HEK293 (cell line): ENCODE results near the gene ANGPTL4.

Source experiments
- CTCF ChIA-PET: fragments of 350-600 bp; formaldehyde crosslinking; extraction: SDS; loops from one replicate; lab custom pipeline; 2021; ENCODE audit warnings: antibody characterized with exemption; lab: Yijun Ruan, JAX
- POLR2A ChIA-PET: fragments of 300-600 bp; formaldehyde crosslinking; extraction: SDS; loops from one replicate; lab custom pipeline; 2020; ENCODE audit warnings: antibody characterized with exemption, inconsistent platforms; lab: Yijun Ruan, JAX
- H3K27ac ChIP-seq: fragments of 200-500 bp; sonication (Bioruptor generic); 2 replicates; pipeline ENCODE4 v1.5.1; 2014; ENCODE audit warnings: low read depth, low read length, control low read depth, inconsistent platforms; ENCODE audit errors: extremely low read depth
- H3K36me3 ChIP-seq, 2 experiments: fragments of 200-500 bp in 1 of 2; sonication (Bioruptor generic) in 1 of 2; 1 replicate in 1 of 2; 2 replicates in 1 of 2; pipeline ENCODE4 v1.5.1; 2014 to 2017; ENCODE audit warnings: inconsistent platforms in 2 of 2, low read length in 2 of 2; ENCODE audit not compliant: control insufficient read depth in 2 of 2, insufficient read depth in 1 of 2
- H3K4me1 ChIP-seq: fragments of 200-500 bp; sonication (Bioruptor generic); 2 replicates; pipeline ENCODE4 v1.5.1; 2014; ENCODE audit warnings: mild to moderate bottlenecking, low read length, inconsistent platforms; ENCODE audit not compliant: control insufficient read depth, insufficient read depth
- H3K4me3 ChIP-seq: 2 replicates; pipeline ENCODE4 v1.5.1; 2011; ENCODE audit warnings: low read depth, mild to moderate bottlenecking, control low read depth, low read length, moderate library complexity
- H3K9me3 ChIP-seq: fragments of 200-500 bp; sonication (Bioruptor generic); 2 replicates; pipeline ENCODE4 v1.5.1; 2014; ENCODE audit warnings: low read depth, low read length, inconsistent platforms; ENCODE audit not compliant: control insufficient read depth, insufficient read depth
- GLIS1 ChIP-seq: fragments of 450-650 bp; formaldehyde crosslinking; IDR thresholded peaks from 2 replicates; pipeline ENCODE4 v1.5.1; 2016; ENCODE audit warnings: missing biosample characterization, missing genetic modification characterization
- HOXA7 ChIP-seq: sonication (generic); formaldehyde crosslinking; IDR thresholded peaks from 2 replicates; pipeline ENCODE4 v1.8.1; 2022; ENCODE audit warnings: missing genetic modification reagents, borderline replicate concordance
- IKZF3 ChIP-seq: fragments of 450-650 bp; IDR thresholded peaks from 2 replicates; pipeline ENCODE4 v1.5.0; 2018; ENCODE audit warnings: missing biosample characterization, mild to moderate bottlenecking, missing genetic modification characterization, moderate library complexity
- PRDM2 ChIP-seq: fragments of 450-650 bp; formaldehyde crosslinking; IDR thresholded peaks from 2 replicates; pipeline ENCODE4 v1.5.1; 2016; ENCODE audit warnings: missing biosample characterization, missing genetic modification characterization, borderline replicate concordance
- REPIN1 ChIP-seq: fragments of 450-650 bp; formaldehyde crosslinking; IDR thresholded peaks from 2 replicates; pipeline ENCODE4 v1.5.1; 2017; ENCODE audit warnings: missing biosample characterization, missing genetic modification characterization, low read depth
- ZBTB49 ChIP-seq: fragments of 450-650 bp; formaldehyde crosslinking; IDR thresholded peaks from 2 replicates; pipeline ENCODE4 v1.5.1; 2016; ENCODE audit warnings: missing biosample characterization, missing genetic modification characterization, low read depth
- ZIC2 ChIP-seq: fragments of 450-650 bp; formaldehyde crosslinking; IDR thresholded peaks from 2 replicates; pipeline ENCODE4 v1.5.1; 2016; ENCODE audit warnings: missing biosample characterization, missing genetic modification characterization
- ZNF146 ChIP-seq: fragments of 450-650 bp; formaldehyde crosslinking; IDR thresholded peaks from 2 replicates; pipeline ENCODE4 v1.5.1; 2016; ENCODE audit warnings: missing biosample characterization, missing genetic modification characterization
- ZNF175 ChIP-seq: fragments of 450-650 bp; formaldehyde crosslinking; IDR thresholded peaks from 2 replicates; pipeline ENCODE4 v1.5.1; 2016; ENCODE audit warnings: missing biosample characterization, missing genetic modification characterization
- ZNF274 ChIP-seq, 2 experiments: fragments of 200-500 bp in 1 of 2; fragments of 450-650 bp in 1 of 2; sonication (Bioruptor generic) in 1 of 2; formaldehyde crosslinking in 1 of 2; IDR thresholded peaks; 2 replicates each; pipeline versions ENCODE4 v1.5.1 to v1.6.1; 2014 to 2016; ENCODE audit warnings: borderline replicate concordance in 1 of 2, inconsistent platforms in 1 of 2, low read length in 1 of 2, missing biosample characterization in 1 of 2, missing genetic modification characterization in 1 of 2
- ZNF416 ChIP-seq: fragments of 450-650 bp; formaldehyde crosslinking; IDR thresholded peaks from 2 replicates; pipeline ENCODE4 v1.5.1; 2016; ENCODE audit warnings: missing biosample characterization, missing genetic modification characterization
- ZNF600 ChIP-seq: fragments of 450-650 bp; formaldehyde crosslinking; IDR thresholded peaks from 2 replicates; pipeline ENCODE4 v1.5.1; 2016; ENCODE audit warnings: missing biosample characterization, missing genetic modification characterization
- ZNF621 ChIP-seq: fragments of 450-650 bp; formaldehyde crosslinking; IDR thresholded peaks from 2 replicates; pipeline ENCODE4 v1.5.1; 2017; ENCODE audit warnings: missing biosample characterization, missing genetic modification characterization
- ZNF704 ChIP-seq: fragments of 450-650 bp; formaldehyde crosslinking; IDR thresholded peaks from 2 replicates; pipeline ENCODE4 v1.5.1; 2016; ENCODE audit warnings: missing biosample characterization, missing genetic modification characterization
- ZNF791 ChIP-seq: fragments of 450-650 bp; formaldehyde crosslinking; IDR thresholded peaks from 2 replicates; pipeline ENCODE4 v1.5.1; 2016; ENCODE audit warnings: missing biosample characterization, missing genetic modification characterization

ANGPTL4 gene

GRCh38 chr19:8403098-8403819 is 39.3 kb downstream of the ANGPTL4 start:
- POLR2A ChIA-PET: no interaction called here
- Histone ChIP-seq H3K27ac (no peak overlapping the region), H3K36me3 (peaks cover 0 to 36% of the 10 kb centered on the region in 2 experiments; a peak in 2 of 3 replicates), H3K4me3 (no peak overlapping the region), H3K4me1 (no peaks in the 10 kb centered on the region), H3K9me3 (no peaks in the 10 kb centered on the region)
- no peak for TF ChIP-seq ZNF621 (tag by site-specific recombination)
- TF ChIP-seq ZBTB49: no peak
- no peak for TF ChIP-seq GLIS1 (tag by site-specific recombination)
- TF ChIP-seq PRDM2 (tag by site-specific recombination): no peak
- TF ChIP-seq ZNF274 (IDR thresholded peaks at IDR 0.05; ENCODE audit: low read length): no peak
- TF ChIP-seq ZNF274 (tag by site-specific recombination; IDR thresholded peaks at IDR 0.05; ENCODE audit: borderline replicate concordance): no peak
- no peak for TF ChIP-seq IKZF3 (tag by site-specific recombination)
- TF ChIP-seq ZNF146 (tag by site-specific recombination): no peak
- TF ChIP-seq REPIN1 (tag by site-specific recombination): no peak
- no peak for TF ChIP-seq ZNF175 (tag by site-specific recombination)
- no peak for TF ChIP-seq ZNF600 (tag by site-specific recombination)
- CTCF ChIA-PET: interaction anchor here (1.5 to 1.8 kb wide), 2 partner anchors 10 to 49 kb away, joined by 5 to 6 read pairs; partner anchors contain the start of gene MARCHF2

GRCh38 chr19:8403820-8404109 is 39.8 kb downstream of the ANGPTL4 start:
- H3K36me3 ChIP-seq: peaks cover 0 to 36% of the 10 kb centered on the region in 2 experiments; a peak in 2 of 3 replicates
- ChIA-PET CTCF (interaction anchor here (1.5 to 1.8 kb wide), 2 partner anchors 9 to 50 kb away, joined by 5 to 6 read pairs; partner anchors contain the start of gene MARCHF2), POLR2A (no interaction called here)
- no peak overlapping the region for H3K4me3 ChIP-seq
- no peaks in the 10 kb centered on the region for H3K9me3 ChIP-seq
- no peaks in the 10 kb centered on the region for H3K4me1 ChIP-seq
- TF ChIP-seq ZNF416 (tag by site-specific recombination): no peak
- no peak for TF ChIP-seq ZIC2
- TF ChIP-seq HOXA7 (CRISPR knock-in tag): no peak
- TF ChIP-seq ZNF791 (tag by site-specific recombination): no peak
- TF ChIP-seq ZNF704 (tag by site-specific recombination): no peak
- no peak overlapping the region for H3K27ac ChIP-seq
